Lower leg skin (tissue), 4 donors: Measurements from ENCODE around the gene ARMC2. TPM values are rescaled to one million over a fixed set of nuclear protein-coding genes. Genes with fewer than 3 reads are reported as not detected.

Source experiments
- DNase-seq, 2 donors: peaks; one replicate each; pipeline ENCODE4 v3.0.0-alpha.2; 2019; ENCODE audit warnings: low spot score in 2 of 2
- H3K4me3 ChIP-seq: fragments of 200-600 bp; sonication (generic); 2 replicates; pipeline ENCODE4 v1.5.1; 2017; ENCODE audit warnings: mild to moderate bottlenecking, low read depth; ENCODE audit not compliant: poor library complexity, severe bottlenecking
- CTCF ChIP-seq, 3 donors: fragments of 450-650 bp; IDR thresholded peaks; one replicate each; pipeline ENCODE4 v1.5.1; 2016; ENCODE audit warnings: antibody characterized with exemption in 3 of 3, mild to moderate bottlenecking in 3 of 3, moderate library complexity in 2 of 3
- POLR2A ChIP-seq, 2 donors: fragments of 450-650 bp; IDR thresholded peaks; one replicate each; pipeline ENCODE4 v1.6.1; 2016 to 2017; ENCODE audit warnings: antibody characterized with exemption in 2 of 2, mild to moderate bottlenecking in 1 of 2, moderate library complexity in 1 of 2
- WGBS, 2 donors: methylation state at CpG; one replicate each; pipeline ENCODE4 v1.1.5; 2018; 5-methylcytosine and 5-hydroxymethylcytosine counted together
- intact Hi-C: fragments of 100-400 bp; cut with DNase I; formaldehyde crosslinking; loops from one replicate; pipeline ENCODE4 v1.15.0; 2023; ENCODE audit warnings: low total_unique reads
- total RNA-seq, 4 donors: library from RNA; depleted of rRNA; stranded (reverse); fragments of >200 nt; gene quantifications; one replicate each; pipeline ENCODE4 v1.1.0, GENCODE V29; 2016

ARMC2 gene
- total RNA-seq, 4 donors from 2014 or later: 0.34 to 2.0 (median 1.2) TPM

- TF ChIP-seq CTCF (IDR thresholded peaks at IDR 0.05) (no peak), POLR2A (IDR thresholded peaks at IDR 0.05) (no peak)
- intact Hi-C loops: no loop called here
- no peak overlapping the region for H3K4me3 ChIP-seq
- no peak for DNase-seq
Measured at GRCh38 chr6:108995296-108995695, 147.1 kb downstream of the ARMC2 start.

- 94 to 97% methylated on average over 1 of the region's 1 CpG for WGBS, 2 donors
- TF ChIP-seq POLR2A (IDR thresholded peaks at IDR 0.05) (no peak), CTCF (IDR thresholded peaks at IDR 0.05) (no peak)
- intact Hi-C loops: no loop called here
- no peak overlapping the region for H3K4me3 ChIP-seq
- no peak for DNase-seq
Measured at GRCh38 chr6:108996208-108996607, 148.0 kb downstream of the ARMC2 start.

GRCh38 chr6:108998485-108998884 lies 150.3 kb downstream of the ARMC2 start:
- intact Hi-C loops: no loop called here
- TF ChIP-seq POLR2A (IDR thresholded peaks at IDR 0.05) (no peak), CTCF (IDR thresholded peaks at IDR 0.05) (no peak)
- H3K4me3 ChIP-seq: no peak overlapping the region
- 67 to 69% methylated on average over 3 of the region's 3 CpGs for WGBS, 2 donors
- no peak for DNase-seq

- intact Hi-C loops: no loop called here
- H3K4me3 ChIP-seq: no peak overlapping the region
- DNase-seq: no peak
- no peak for TF ChIP-seq CTCF (IDR thresholded peaks at IDR 0.05)
- no peak for TF ChIP-seq POLR2A (IDR thresholded peaks at IDR 0.05)
- 91 to 93% methylated on average over 5 of the region's 5 CpGs for WGBS, 2 donors
Measured at GRCh38 chr6:108999428-108999827, 151.2 kb downstream of the ARMC2 start.

GRCh38 chr6:109000289-109000688 lies 152.1 kb downstream of the ARMC2 start:
- no peak for DNase-seq
- 92 to 95% methylated on average over 2 of the region's 2 CpGs for WGBS, 2 donors
- TF ChIP-seq POLR2A (IDR thresholded peaks at IDR 0.05) (no peak), CTCF (IDR thresholded peaks at IDR 0.05) (no peak)
- H3K4me3 ChIP-seq: no peak overlapping the region
- intact Hi-C loops: no loop called here

GRCh38 chr6:109001291-109001894 lies 153.2 kb downstream of the ARMC2 start:
- DNase-seq: no peak
- no peak overlapping the region for H3K4me3 ChIP-seq
- TF ChIP-seq POLR2A (IDR thresholded peaks at IDR 0.05): no peak
- TF ChIP-seq CTCF (IDR thresholded peaks at IDR 0.05): no peak
- 77 to 81% methylated on average over 7 of the region's 7 CpGs for WGBS, 2 donors
- intact Hi-C loops: no loop called here
